HG03280 (cell line): Measurements from ENCODE around the gene EPN3.
A peak's percentile ranks its signal among the peaks of the same experiment; 100 is the strongest.

Experiments
- ATAC-seq: cut with Tn5 transposase; IDR thresholded peaks from one replicate; pipeline ENCODE4 v1.9.1; 2021; ENCODE audit warnings: mild to moderate bottlenecking, moderate library complexity; ENCODE audit not compliant: unreplicated experiment

Gene EPN3

GRCh38 chr17:50508573-50509460 lies 23.7 kb upstream of the EPN3 start:
- no peak for ATAC-seq

- peak; percentile 85 for ATAC-seq
Measured at GRCh38 chr17:50511058-50511457, 21.5 kb upstream of the EPN3 start.

- no peak for ATAC-seq
Measured at GRCh38 chr17:50513495-50513894, 19.0 kb upstream of the EPN3 start.

GRCh38 chr17:50514388-50514787 lies 18.1 kb upstream of the EPN3 start:
- ATAC-seq: no peak

GRCh38 chr17:50514936-50515702 lies 17.4 kb upstream of the EPN3 start:
- ATAC-seq: no peak

GRCh38 chr17:50517011-50517410 lies 15.5 kb upstream of the EPN3 start:
- ATAC-seq: no peak

GRCh38 chr17:50517504-50518383 lies 14.8 kb upstream of the EPN3 start:
- ATAC-seq: no peak

- no peak for ATAC-seq
Measured at GRCh38 chr17:50518384-50519023, 14.0 kb upstream of the EPN3 start.

- no peak for ATAC-seq
Measured at GRCh38 chr17:50519141-50519834, 13.2 kb upstream of the EPN3 start.

GRCh38 chr17:50520483-50520882 lies 12.1 kb upstream of the EPN3 start:
- ATAC-seq: no peak

GRCh38 chr17:50521514-50521913 lies 11.0 kb upstream of the EPN3 start:
- ATAC-seq: no peak

GRCh38 chr17:50522766-50523165 lies 9.8 kb upstream of the EPN3 start:
- ATAC-seq: no peak

- ATAC-seq: no peak
Measured at GRCh38 chr17:50523208-50523607, 9.3 kb upstream of the EPN3 start.

GRCh38 chr17:50524838-50525237 lies 7.7 kb upstream of the EPN3 start:
- no peak for ATAC-seq

GRCh38 chr17:50527155-50527762 lies 5.3 kb upstream of the EPN3 start:
- no peak for ATAC-seq

- ATAC-seq: no peak
Measured at GRCh38 chr17:50527949-50528474, 4.5 kb upstream of the EPN3 start.

- no peak for ATAC-seq
Measured at GRCh38 chr17:50529849-50530248, 2.7 kb upstream of the EPN3 start.

GRCh38 chr17:50531428-50532025 lies 1.0 kb upstream of the EPN3 start:
- no peak for ATAC-seq

GRCh38 chr17:50533185-50533584 lies 650 bp downstream of the EPN3 start:
- ATAC-seq: no peak
